ENCODE measurements around the gene RNF113B.

- TF ChIP-seq CTCF (IDR thresholded peaks at IDR 0.05) = no peak
- TF ChIP-seq EZH2 (IDR thresholded peaks at IDR 0.05) = no peak
- TF ChIP-seq EZH2phosphoT487 (IDR thresholded peaks at IDR 0.05) = no peak
These were observed 18.7 kb downstream of the RNF113B start for GRCh38 chr13:98158172-98158899.
